ENCODE data around the gene IL6R.

IL6R gene

GRCh38 chr1:154398678-154399077 lies 6.5 kb upstream of the IL6R start:
- no peak for ATAC-seq (replicated peaks; ENCODE audit: extremely low read depth, poor library complexity, severe bottlenecking)
- no peak for DNase-seq (ENCODE audit: low spot score in 2 of 2)
- Mint-ChIP-seq H3K27me3 (no peaks in the 10 kb centered on the region), H3K9me3 (no peaks in the 10 kb centered on the region), H3K4me1 (peaks cover 34% of the 10 kb centered on the region), H3K4me3 (no peak overlapping the region), H3K27ac (ENCODE audit: low read depth) (peak overlapping the region; percentile 56), H3K36me3 (ENCODE audit: insufficient read depth) (peaks cover 2% of the 10 kb centered on the region)

GRCh38 chr1:154400381-154400801 lies 4.8 kb upstream of the IL6R start:
- Mint-ChIP-seq H3K4me3 (no peak overlapping the region), H3K4me1 (peaks cover 48% of the 10 kb centered on the region), H3K9me3 (no peaks in the 10 kb centered on the region), H3K27me3 (no peaks in the 10 kb centered on the region), H3K36me3 (ENCODE audit: insufficient read depth) (peaks cover 3% of the 10 kb centered on the region), H3K27ac (ENCODE audit: low read depth) (no peak overlapping the region)
- DNase-seq (ENCODE audit: low spot score in 2 of 2), result no peak
- no peak for ATAC-seq (replicated peaks; ENCODE audit: extremely low read depth, poor library complexity, severe bottlenecking)

- H3K27ac Mint-ChIP-seq (ENCODE audit: low read depth), result peak overlapping the region; percentile 88
- H3K4me3 Mint-ChIP-seq, result peak overlapping the region; percentile 82
- no peaks in the 10 kb centered on the region for H3K27me3 Mint-ChIP-seq
- ATAC-seq (replicated peaks; ENCODE audit: extremely low read depth, poor library complexity, severe bottlenecking), result no peak
- H3K4me1 Mint-ChIP-seq, result peaks cover 59% of the 10 kb centered on the region
- DNase-seq (ENCODE audit: low spot score in 2 of 2), result no peak
- H3K9me3 Mint-ChIP-seq, result no peaks in the 10 kb centered on the region
- peaks cover 8% of the 10 kb centered on the region for H3K36me3 Mint-ChIP-seq (ENCODE audit: insufficient read depth)
Observed at GRCh38 chr1:154402409-154402921, 2.7 kb upstream of the IL6R start.

GRCh38 chr1:154403261-154403943 lies 1.7 kb upstream of the IL6R start:
- DNase-seq (ENCODE audit: low spot score in 2 of 2) (peak in 1 of 2 donors; percentile 38), ATAC-seq (replicated peaks; ENCODE audit: extremely low read depth, poor library complexity, severe bottlenecking) (peak; percentile 52)
- Mint-ChIP-seq H3K27me3 (no peaks in the 10 kb centered on the region), H3K27ac (ENCODE audit: low read depth) (peak overlapping the region; percentile 88), H3K36me3 (ENCODE audit: insufficient read depth) (peaks cover 8% of the 10 kb centered on the region), H3K4me3 (peak overlapping the region; percentile 82), H3K9me3 (no peaks in the 10 kb centered on the region), H3K4me1 (peaks cover 68% of the 10 kb centered on the region)

DNA sequence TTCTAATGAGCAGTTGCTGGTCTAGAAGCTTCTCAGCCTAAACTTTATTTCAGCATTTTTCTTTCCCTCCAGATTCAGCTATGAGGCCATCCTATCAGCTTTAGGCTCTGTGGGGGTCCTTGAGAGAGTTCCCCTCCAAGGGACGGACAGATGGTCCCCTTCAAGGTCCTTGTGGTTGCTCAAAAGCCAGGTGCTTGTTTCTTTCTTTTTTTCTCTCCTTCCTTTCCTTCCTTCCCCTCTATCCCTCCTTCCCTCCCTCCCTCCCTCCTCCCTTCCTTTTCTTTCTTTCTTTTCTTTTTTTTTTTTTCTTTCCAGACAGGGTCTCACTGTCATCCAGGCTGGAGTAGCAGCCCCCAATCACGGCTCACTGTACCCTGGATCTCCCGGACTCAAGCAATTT lies 1.2 kb upstream of the IL6R start:
- Mint-ChIP-seq H3K36me3 (ENCODE audit: insufficient read depth) (peaks cover 10% of the 10 kb centered on the region), H3K4me1 (peaks cover 64% of the 10 kb centered on the region), H3K9me3 (no peaks in the 10 kb centered on the region), H3K4me3 (peak overlapping the region; percentile 82), H3K27ac (ENCODE audit: low read depth) (peak overlapping the region; percentile 88), H3K27me3 (no peaks in the 10 kb centered on the region)
- ATAC-seq (replicated peaks; ENCODE audit: extremely low read depth, poor library complexity, severe bottlenecking) (peak; percentile 7), DNase-seq (ENCODE audit: low spot score in 2 of 2) (no peak)

GRCh38 chr1:154404511-154404931 lies 622 bp upstream of the IL6R start:
- ATAC-seq (replicated peaks; ENCODE audit: extremely low read depth, poor library complexity, severe bottlenecking), result peak; percentile 16
- Mint-ChIP-seq H3K4me3 (peak overlapping the region; percentile 82), H3K36me3 (ENCODE audit: insufficient read depth) (peaks cover 10% of the 10 kb centered on the region), H3K27me3 (no peaks in the 10 kb centered on the region), H3K9me3 (no peaks in the 10 kb centered on the region), H3K4me1 (peaks cover 68% of the 10 kb centered on the region), H3K27ac (ENCODE audit: low read depth) (peak overlapping the region; percentile 88)
- no peak for DNase-seq (ENCODE audit: low spot score in 2 of 2)

- no peak for DNase-seq (ENCODE audit: low spot score in 2 of 2)
- ATAC-seq (replicated peaks; ENCODE audit: extremely low read depth, poor library complexity, severe bottlenecking), result no peak
- peaks cover 12% of the 10 kb centered on the region for H3K36me3 Mint-ChIP-seq (ENCODE audit: insufficient read depth)
- no peaks in the 10 kb centered on the region for H3K27me3 Mint-ChIP-seq
- peak overlapping the region; percentile 82 for H3K4me3 Mint-ChIP-seq
- H3K9me3 Mint-ChIP-seq, result no peaks in the 10 kb centered on the region
- peak overlapping the region; percentile 77 for H3K27ac Mint-ChIP-seq (ENCODE audit: low read depth)
- peaks cover 71% of the 10 kb centered on the region for H3K4me1 Mint-ChIP-seq
Observed at GRCh38 chr1:154405747-154406571, 816 bp downstream of the IL6R start.

- Mint-ChIP-seq H3K36me3 (ENCODE audit: insufficient read depth) (peaks cover 12% of the 10 kb centered on the region), H3K9me3 (no peaks in the 10 kb centered on the region), H3K27me3 (no peaks in the 10 kb centered on the region), H3K4me3 (peak overlapping the region; percentile 82), H3K27ac (ENCODE audit: low read depth) (peak overlapping the region; percentile 77), H3K4me1 (peaks cover 72% of the 10 kb centered on the region)
- DNase-seq (ENCODE audit: low spot score in 2 of 2), result no peak
- ATAC-seq (replicated peaks; ENCODE audit: extremely low read depth, poor library complexity, severe bottlenecking), result no peak
Observed at GRCh38 chr1:154406572-154406879, 1.4 kb downstream of the IL6R start.

GRCh38 chr1:154406886-154407197 lies 1.7 kb downstream of the IL6R start:
- Mint-ChIP-seq H3K9me3 (no peaks in the 10 kb centered on the region), H3K27ac (ENCODE audit: low read depth) (peak overlapping the region; percentile 77), H3K27me3 (no peaks in the 10 kb centered on the region), H3K4me1 (peaks cover 72% of the 10 kb centered on the region), H3K36me3 (ENCODE audit: insufficient read depth) (peaks cover 12% of the 10 kb centered on the region), H3K4me3 (peak overlapping the region; percentile 82)
- DNase-seq (ENCODE audit: low spot score in 2 of 2) (no peak), ATAC-seq (replicated peaks; ENCODE audit: extremely low read depth, poor library complexity, severe bottlenecking) (no peak)

GRCh38 chr1:154407198-154408091 lies 2.3 kb downstream of the IL6R start:
- peaks cover 69% of the 10 kb centered on the region for H3K4me1 Mint-ChIP-seq
- peak overlapping the region; percentile 77 for H3K27ac Mint-ChIP-seq (ENCODE audit: low read depth)
- ATAC-seq (replicated peaks; ENCODE audit: extremely low read depth, poor library complexity, severe bottlenecking), result no peak
- H3K36me3 Mint-ChIP-seq (ENCODE audit: insufficient read depth), result peaks cover 12% of the 10 kb centered on the region
- peak overlapping the region; percentile 82 for H3K4me3 Mint-ChIP-seq
- no peaks in the 10 kb centered on the region for H3K9me3 Mint-ChIP-seq
- no peaks in the 10 kb centered on the region for H3K27me3 Mint-ChIP-seq
- no peak for DNase-seq (ENCODE audit: low spot score in 2 of 2)

GRCh38 chr1:154408174-154408777 lies 3.1 kb downstream of the IL6R start:
- no peak for DNase-seq (ENCODE audit: low spot score in 2 of 2)
- Mint-ChIP-seq H3K4me3 (peak overlapping the region; percentile 82), H3K4me1 (peaks cover 61% of the 10 kb centered on the region), H3K36me3 (ENCODE audit: insufficient read depth) (peaks cover 12% of the 10 kb centered on the region), H3K27ac (ENCODE audit: low read depth) (no peak overlapping the region), H3K27me3 (no peaks in the 10 kb centered on the region), H3K9me3 (no peaks in the 10 kb centered on the region)
- ATAC-seq (replicated peaks; ENCODE audit: extremely low read depth, poor library complexity, severe bottlenecking), result no peak

DNA sequence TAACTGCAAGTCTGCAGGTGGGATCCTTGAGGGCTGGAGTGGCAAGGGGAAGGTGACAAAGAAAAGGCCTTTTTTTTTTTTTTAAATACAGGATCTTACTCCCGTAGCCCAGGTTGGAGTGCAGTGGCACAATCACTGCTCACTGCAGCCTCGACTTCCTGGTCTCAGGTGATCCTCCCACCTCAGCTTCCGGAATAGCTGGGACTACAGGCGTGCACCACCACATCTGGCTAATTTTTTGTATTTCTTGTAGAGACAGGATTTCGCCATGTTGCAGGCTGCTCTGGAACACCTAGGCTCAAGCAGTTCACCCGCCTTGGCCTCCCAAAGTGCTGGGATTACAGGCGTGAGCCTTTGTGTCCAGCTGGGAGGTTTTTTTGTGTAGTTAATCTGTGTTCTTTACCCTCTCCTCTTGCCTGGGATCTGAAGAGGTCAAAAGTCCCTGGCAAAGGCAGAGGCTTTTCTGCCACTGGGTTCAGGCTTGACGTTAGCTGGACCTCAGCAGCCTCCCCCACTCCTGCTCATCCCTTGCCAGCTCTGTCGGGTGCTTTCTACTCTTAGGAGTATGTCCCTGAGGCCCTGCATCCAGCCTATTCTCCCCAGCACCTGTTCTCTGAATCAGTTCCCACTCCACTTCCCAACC lies 5.2 kb downstream of the IL6R start:
- peaks cover 43% of the 10 kb centered on the region for H3K4me1 Mint-ChIP-seq
- no peak for DNase-seq (ENCODE audit: low spot score in 2 of 2)
- peaks cover 9% of the 10 kb centered on the region for H3K36me3 Mint-ChIP-seq (ENCODE audit: insufficient read depth)
- no peak overlapping the region for H3K27ac Mint-ChIP-seq (ENCODE audit: low read depth)
- ATAC-seq (replicated peaks; ENCODE audit: extremely low read depth, poor library complexity, severe bottlenecking), result no peak
- H3K27me3 Mint-ChIP-seq, result no peaks in the 10 kb centered on the region
- H3K4me3 Mint-ChIP-seq, result no peak overlapping the region
- H3K9me3 Mint-ChIP-seq, result no peaks in the 10 kb centered on the region
